H1 (cell line): ENCODE measurements around the gene ANKS1B. TPM values are rescaled to one million over a fixed set of nuclear protein-coding genes. Genes with fewer than 3 reads are reported as not detected.

Source experiments
- CTCF ChIA-PET: fragments of 300-600 bp; sonication (Branson Sonifier 250); formaldehyde crosslinking; loops from one replicate; lab custom pipeline; 2021; ENCODE audit not compliant: partially characterized antibody; lab: Charles Lee
- POLR2A ChIA-PET: fragments of 300-600 bp; sonication (Branson Sonifier 250); formaldehyde crosslinking; loops from one replicate; lab custom pipeline; 2021; ENCODE audit warnings: inconsistent platforms; ENCODE audit not compliant: partially characterized antibody; lab: Charles Lee
- DNase-seq, 2 experiments: peaks; one replicate each; pipeline versions ENCODE4 v3.0.0 to v3.0.0-alpha.2; 2010 to 2022; ENCODE audit warnings: low spot score in 2 of 2, low read depth in 1 of 2, mixed read lengths in 1 of 2
- FAIRE-seq: peaks from 2 replicates; lab custom pipeline; 2011; peaks lifted over from hg19 to GRCh38; lab: Jason Lieb, UNC
- H2AFZ ChIP-seq: 2 replicates; pipeline ENCODE4 v1.8.1; 2012; ENCODE audit warnings: low read length, inconsistent platforms
- H2AK5ac ChIP-seq: 2 replicates; pipeline ENCODE4 v1.6.1; 2013; ENCODE audit warnings: low read depth, low read length
- H2BK120ac ChIP-seq: replicated peaks from 2 replicates; pipeline ENCODE3; 2013; ENCODE audit warnings: low read depth, low read length, inconsistent platforms
- H2BK12ac ChIP-seq: 2 replicates; pipeline ENCODE4 v1.6.1; 2013; ENCODE audit warnings: low read depth, low read length
- H2BK15ac ChIP-seq: 2 replicates; pipeline ENCODE4 v1.6.1; 2013; ENCODE audit warnings: low read length
- H2BK20ac ChIP-seq: 2 replicates; pipeline ENCODE4 v1.6.1; 2013; ENCODE audit warnings: low read length
- H2BK5ac ChIP-seq: 2 replicates; pipeline ENCODE4 v1.6.1; 2013; ENCODE audit warnings: low read depth, low read length
- H3K14ac ChIP-seq: 2 replicates; pipeline ENCODE4 v1.6.1; 2013; ENCODE audit warnings: inconsistent platforms; ENCODE audit not compliant: insufficient read length
- H3K18ac ChIP-seq: 2 replicates; pipeline ENCODE4 v1.6.1; 2013; ENCODE audit warnings: low read length; ENCODE audit errors: extremely low read depth
- H3K23ac ChIP-seq: 2 replicates; pipeline ENCODE4 v1.6.1; 2013; ENCODE audit warnings: inconsistent platforms; ENCODE audit not compliant: insufficient read length
- H3K23me2 ChIP-seq: 2 replicates; pipeline ENCODE4 v1.6.1; 2013; ENCODE audit warnings: low read depth, low read length
- H3K27ac ChIP-seq: 2 replicates; pipeline ENCODE4 v1.6.1; 2011; ENCODE audit warnings: low read depth, low read length, inconsistent platforms
- H3K27me3 ChIP-seq, 4 experiments: replicated peaks in 1 of 4; 1 replicate in 1 of 4; 2 replicates in 3 of 4; pipeline versions ENCODE4 v1.6.1 to v1.8.1; 2011 to 2013; ENCODE audit warnings: low read length in 3 of 4, mild to moderate bottlenecking in 3 of 4, inconsistent platforms in 2 of 4, mixed read lengths in 2 of 4, moderate library complexity in 1 of 4; ENCODE audit not compliant: control insufficient read depth in 3 of 4, insufficient read depth in 3 of 4; ENCODE audit errors: extremely low read depth in 1 of 4
- H3K36me3 ChIP-seq, 4 experiments: 2 replicates each; pipeline versions ENCODE4 v1.6.1 to v1.8.1; 2011 to 2013; ENCODE audit warnings: mild to moderate bottlenecking in 4 of 4, low read length in 3 of 4, moderate library complexity in 2 of 4, control low read depth in 1 of 4, inconsistent platforms in 1 of 4; ENCODE audit not compliant: insufficient read depth in 4 of 4, control insufficient read depth in 2 of 4
- H3K4ac ChIP-seq: replicated peaks from 2 replicates; pipeline ENCODE3; 2013; ENCODE audit warnings: low read length, low read depth, mixed read lengths, inconsistent platforms; ENCODE audit not compliant: insufficient read length
- H3K4me1 ChIP-seq, 4 experiments: replicated peaks in 1 of 4; 1 replicate in 1 of 4; 2 replicates in 3 of 4; pipeline versions ENCODE4 v1.6.1 to v1.8.1; 2011 to 2013; ENCODE audit warnings: low read length in 3 of 4, inconsistent platforms in 2 of 4, mixed read lengths in 1 of 4; ENCODE audit not compliant: insufficient read depth in 4 of 4, control insufficient read depth in 3 of 4
- H3K4me2 ChIP-seq, 2 experiments: 2 replicates each; pipeline versions ENCODE4 v1.6.1 to v1.8.1; 2011 to 2013; ENCODE audit warnings: low read depth in 2 of 2, low read length in 2 of 2, control low read depth in 1 of 2, inconsistent platforms in 1 of 2, mild to moderate bottlenecking in 1 of 2; ENCODE audit not compliant: insufficient read depth in 1 of 2
- H3K4me3 ChIP-seq, 4 experiments: fragments of 200-600, 300-600 bp in 1 of 4; sonication (generic), shearing (Covaris generic), sonication (Bioruptor Twin) in 1 of 4; 2 replicates each; pipeline versions ENCODE4 v1.5.1 to v1.8.1; 2011 to 2016; ENCODE audit warnings: low read length in 4 of 4, low read depth in 3 of 4, control low read depth in 2 of 4, inconsistent platforms in 2 of 4, mild to moderate bottlenecking in 2 of 4, mixed read lengths in 1 of 4, moderate library complexity in 1 of 4; ENCODE audit not compliant: insufficient read depth in 2 of 4; ENCODE audit errors: extremely low read depth in 1 of 4
- H3K56ac ChIP-seq: replicated peaks from 2 replicates; pipeline ENCODE3; 2013; ENCODE audit warnings: low read depth, mild to moderate bottlenecking, mixed read lengths, low read length, inconsistent platforms; ENCODE audit not compliant: insufficient read length
- H3K79me1 ChIP-seq: 2 replicates; pipeline ENCODE4 v1.6.1; 2013; ENCODE audit warnings: low read depth, low read length, control low read depth
- H3K79me2 ChIP-seq, 2 experiments: 2 replicates each; pipeline versions ENCODE4 v1.6.1 to v1.8.1; 2012 to 2013; ENCODE audit warnings: low read length in 2 of 2, mild to moderate bottlenecking in 2 of 2, inconsistent platforms in 1 of 2; ENCODE audit not compliant: insufficient read depth in 2 of 2, control insufficient read depth in 1 of 2
- H3K9ac ChIP-seq, 4 experiments: replicated peaks in 1 of 4; 1 replicate in 1 of 4; 2 replicates in 3 of 4; pipeline versions ENCODE4 v1.6.1 to v1.8.1; 2011 to 2013; ENCODE audit warnings: low read depth in 3 of 4, low read length in 3 of 4, control low read depth in 2 of 4, mild to moderate bottlenecking in 2 of 4, moderate library complexity in 2 of 4, inconsistent platforms in 1 of 4; ENCODE audit errors: extremely low read depth in 1 of 4
- H3K9me3 ChIP-seq, 2 experiments: 2 replicates each; pipeline versions ENCODE4 v1.6.1 to v1.8.1; 2012 to 2013; ENCODE audit warnings: mild to moderate bottlenecking in 2 of 2, moderate library complexity in 2 of 2, control low read depth in 1 of 2, inconsistent platforms in 1 of 2, low read depth in 1 of 2, low read length in 1 of 2, mixed read lengths in 1 of 2; ENCODE audit not compliant: insufficient read depth in 2 of 2
- H4K20me1 ChIP-seq, 2 experiments: replicated peaks in 1 of 2; 2 replicates each; pipeline versions ENCODE3 to v1.8.1; 2011 to 2013; ENCODE audit warnings: inconsistent platforms in 2 of 2, low read length in 2 of 2, mild to moderate bottlenecking in 1 of 2; ENCODE audit not compliant: insufficient read depth in 2 of 2, control insufficient read depth in 1 of 2
- H4K5ac ChIP-seq: 2 replicates; pipeline ENCODE4 v1.6.1; 2013; ENCODE audit warnings: low read length, low read depth, mixed read lengths, inconsistent platforms; ENCODE audit not compliant: insufficient read length
- H4K8ac ChIP-seq: 2 replicates; pipeline ENCODE4 v1.8.0; 2013; ENCODE audit warnings: mild to moderate bottlenecking, moderate library complexity, low read length, inconsistent platforms; ENCODE audit not compliant: insufficient read depth; ENCODE audit errors: extremely low read depth
- H4K91ac ChIP-seq: replicated peaks from 2 replicates; pipeline ENCODE3; 2013; ENCODE audit warnings: low read length, mixed read lengths, inconsistent platforms; ENCODE audit not compliant: insufficient read length
- BRCA1 ChIP-seq: IDR thresholded peaks from 2 replicates; pipeline ENCODE4 v1.6.1; 2012; ENCODE audit warnings: low read depth, low read length, improper control_type of control experiment
- CHD2 ChIP-seq: IDR thresholded peaks from 2 replicates; pipeline ENCODE4 v1.6.1; 2012; ENCODE audit warnings: low read length, improper control_type of control experiment
- NANOG ChIP-seq: IDR thresholded peaks from 2 replicates; pipeline ENCODE4 v1.6.1; 2011; ENCODE audit warnings: low read length, low read depth, mild to moderate bottlenecking, inconsistent platforms; ENCODE audit not compliant: insufficient read depth, poor library complexity, severe bottlenecking
- POLR2AphosphoS5 ChIP-seq: IDR thresholded peaks from 2 replicates; pipeline ENCODE4 v1.6.1; 2011; ENCODE audit warnings: low read depth, low read length
- WGBS, 2 experiments: shearing (Covaris generic) in 1 of 2; methylation state at CpG; one replicate each; pipeline versions ENCODE4 v1.1.6 to v1.1.7; 2013 to 2015; ENCODE audit warnings: low lambda C conversion rate in 2 of 2, mixed read lengths in 2 of 2, inconsistent platforms in 1 of 2, low coverage in 1 of 2, missing lambda C conversion rate in 1 of 2; ENCODE audit not compliant: insufficient replicate concordance in 2 of 2, insufficient coverage in 1 of 2, insufficient read length in 1 of 2; ENCODE audit errors: extremely low coverage in 1 of 2, missing lambda C conversion rate in 1 of 2; 5-methylcytosine and 5-hydroxymethylcytosine counted together
- polyA plus RNA-seq, 7 experiments: library from polyadenylated mRNA; depleted of rRNA in 3 of 7; stranded (reverse) in 5 of 7; unstranded in 2 of 7; fragments of >200 nt in 5 of 7; fragments of 200-250 nt in 2 of 7; gene quantifications; 1 replicate in 5 of 7; 2 replicates in 1 of 7; 4 replicates in 1 of 7; pipeline versions ENCODE4 v1.2.1 to v1.2.3, GENCODE V29; 2011 to 2013; ENCODE audit warnings: missing spikeins in 2 of 7, mixed read lengths in 2 of 7
- total RNA-seq: library from RNA; stranded (reverse); fragmentation: NEBNext Ultra II Directional; extraction: Animal tissue kit (Norgen Biotek cat#: 25700); gene quantifications from 2 replicates; pipeline ENCODE4 v1.2.1, GENCODE V29; 2021

ANKS1B gene
- total and polyA plus RNA-seq, 2 of the 8 experiments (the other 6 are each of a cell fraction or from before 2014, with no cell fraction given) = 2.7 to 6.1 TPM

DNA sequence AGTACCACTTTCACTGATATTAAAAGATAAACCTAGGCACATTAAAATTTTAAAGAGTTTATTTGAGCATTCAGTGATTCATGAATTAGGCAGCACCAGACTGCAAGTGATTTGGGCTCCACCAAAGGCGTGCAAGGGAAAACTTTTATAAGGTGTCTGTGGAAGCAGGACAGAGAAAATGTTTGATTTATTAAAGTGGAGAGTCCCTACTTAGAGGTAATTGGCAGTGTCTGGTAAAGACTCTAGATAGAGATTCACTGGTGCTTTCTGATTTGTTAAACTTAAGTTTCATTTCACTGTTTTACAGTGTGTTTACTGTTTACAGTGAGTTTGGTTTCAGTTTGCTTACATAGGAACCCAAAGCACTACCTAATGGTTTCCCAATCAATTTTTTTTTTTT is 72.8 kb downstream of the ANKS1B start:
- TF ChIP-seq BRCA1 (no peak), CHD2 (no peak), NANOG (no peak), POLR2AphosphoS5 (no peak)
- no peak overlapping the region for H3K27ac ChIP-seq
- 86% methylated on average over 1 of the region's 1 CpG; no CpG with 5 or more reads in 1 of the 2 experiments for WGBS, 2 experiments

More for the DNA sequence above, 72.8 kb downstream of the ANKS1B start:
- H4K8ac ChIP-seq = no peak overlapping the region
- no peak overlapping the region for H2BK12ac ChIP-seq
- no peak overlapping the region for H3K4me3 ChIP-seq
- no peak overlapping the region for H3K4me2 ChIP-seq
- H3K9me3 ChIP-seq = no peaks in the 10 kb centered on the region
- FAIRE-seq = no peak
- no peaks in the 10 kb centered on the region for H3K4me1 ChIP-seq
- no peaks in the 10 kb centered on the region for H3K79me2 ChIP-seq
- H2AK5ac ChIP-seq = no peak overlapping the region
- H2AFZ ChIP-seq = no peak overlapping the region
- H4K91ac ChIP-seq = no peak overlapping the region
- H2BK120ac ChIP-seq = no peak overlapping the region
- H3K36me3 ChIP-seq = no peaks in the 10 kb centered on the region
- peaks cover 3% of the 10 kb centered on the region; the same call in 1 of the 2 replicates for H3K23me2 ChIP-seq
- H3K18ac ChIP-seq = no peak overlapping the region
- H2BK5ac ChIP-seq = no peak overlapping the region
- no peaks in the 10 kb centered on the region for H3K79me1 ChIP-seq
- no peak overlapping the region for H3K56ac ChIP-seq
- H2BK20ac ChIP-seq = no peak overlapping the region
- ChIA-PET CTCF (interaction anchor here (0.7 kb wide), 1 partner anchor 1717 kb away, joined by 3 read pairs; no protein-coding TSS in a partner anchor), POLR2A (no interaction called here)
- H3K27me3 ChIP-seq = no peaks in the 10 kb centered on the region
- DNase-seq = no peak
- no peak overlapping the region for H3K23ac ChIP-seq
- H4K5ac ChIP-seq = no peak overlapping the region
- H3K4ac ChIP-seq = no peak overlapping the region
- H3K9ac ChIP-seq = no peak overlapping the region
- H2BK15ac ChIP-seq = no peak overlapping the region
- H3K14ac ChIP-seq = no peak overlapping the region
- no peaks in the 10 kb centered on the region for H4K20me1 ChIP-seq
